Loucy (cell line): ENCODE measurements around the gene STIM1.

ENCODE experiments used
- EZH2phosphoT487 ChIP-seq: fragments of 200-600 bp; IDR thresholded peaks from 2 replicates; pipeline ENCODE4 v1.6.1; 2018; ENCODE audit warnings: antibody characterized with exemption, mild to moderate bottlenecking, moderate library complexity, borderline replicate concordance
- TF ChIP-seq, protein P1 (sequence below): fragments of 200-600 bp; sonication (generic); conservative IDR thresholded peaks from 2 replicates; pipeline ENCODE4 v1.5.1; 2014; ENCODE audit warnings: mild to moderate bottlenecking, antibody characterized with exemption, low read length

DNA sequence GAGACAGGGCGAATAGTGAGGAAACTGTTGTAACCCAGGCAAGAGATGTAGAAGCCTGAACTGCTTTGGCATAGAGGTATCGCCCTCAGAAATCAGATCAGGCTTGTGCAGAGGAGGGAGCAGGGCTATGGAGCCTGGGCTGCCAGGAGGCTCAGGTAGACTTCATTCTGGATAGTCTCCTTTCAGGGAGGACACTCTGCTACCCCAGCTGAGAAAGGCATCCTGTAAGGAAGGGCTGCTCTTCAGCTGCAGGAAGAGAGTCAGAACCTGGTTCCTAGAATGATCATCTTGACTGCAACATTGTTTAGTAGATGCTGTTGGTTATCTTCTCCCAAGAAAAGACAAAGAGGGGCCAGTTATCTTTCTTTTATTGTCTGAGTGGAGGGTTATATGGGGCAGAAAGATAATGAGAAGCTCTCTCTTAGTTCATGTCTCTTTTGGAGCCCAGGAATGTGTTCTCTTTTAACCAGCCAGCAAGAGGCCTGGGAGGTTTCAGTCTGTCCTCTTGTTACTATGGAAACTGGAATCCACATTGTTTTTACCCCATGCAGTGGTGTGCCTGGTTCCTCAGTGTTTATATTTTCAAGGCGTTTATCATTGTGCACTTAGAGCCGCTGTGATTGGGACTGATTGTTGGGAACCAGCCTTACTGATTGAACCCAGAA, 95.7 kb downstream of the STIM1 start:
- TF ChIP-seq, protein P1, sequence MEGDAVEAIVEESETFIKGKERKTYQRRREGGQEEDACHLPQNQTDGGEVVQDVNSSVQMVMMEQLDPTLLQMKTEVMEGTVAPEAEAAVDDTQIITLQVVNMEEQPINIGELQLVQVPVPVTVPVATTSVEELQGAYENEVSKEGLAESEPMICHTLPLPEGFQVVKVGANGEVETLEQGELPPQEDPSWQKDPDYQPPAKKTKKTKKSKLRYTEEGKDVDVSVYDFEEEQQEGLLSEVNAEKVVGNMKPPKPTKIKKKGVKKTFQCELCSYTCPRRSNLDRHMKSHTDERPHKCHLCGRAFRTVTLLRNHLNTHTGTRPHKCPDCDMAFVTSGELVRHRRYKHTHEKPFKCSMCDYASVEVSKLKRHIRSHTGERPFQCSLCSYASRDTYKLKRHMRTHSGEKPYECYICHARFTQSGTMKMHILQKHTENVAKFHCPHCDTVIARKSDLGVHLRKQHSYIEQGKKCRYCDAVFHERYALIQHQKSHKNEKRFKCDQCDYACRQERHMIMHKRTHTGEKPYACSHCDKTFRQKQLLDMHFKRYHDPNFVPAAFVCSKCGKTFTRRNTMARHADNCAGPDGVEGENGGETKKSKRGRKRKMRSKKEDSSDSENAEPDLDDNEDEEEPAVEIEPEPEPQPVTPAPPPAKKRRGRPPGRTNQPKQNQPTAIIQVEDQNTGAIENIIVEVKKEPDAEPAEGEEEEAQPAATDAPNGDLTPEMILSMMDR: no peak
- no peak for TF ChIP-seq EZH2phosphoT487
